Esophagus muscularis mucosa (tissue), 4 donors: ENCODE measurements around the gene ZNF425. TPM values are rescaled to one million over a fixed set of nuclear protein-coding genes. Genes with fewer than 3 reads are reported as not detected.
A peak's percentile ranks its signal among the peaks of the same experiment; 100 is the strongest.

Experiments used
- DNase-seq: peaks from one replicate; pipeline ENCODE4 v3.0.0-alpha.2; 2017; ENCODE audit errors: extremely low spot score
- H3K27ac ChIP-seq, 4 donors: fragments of 200-600 bp; sonication (generic); replicated peaks in 1 of 4; 1 replicate in 3 of 4; 2 replicates in 1 of 4; pipeline ENCODE4 v1.5.1; 2016 to 2019; ENCODE audit warnings: mild to moderate bottlenecking in 1 of 4
- H3K27me3 ChIP-seq, 4 donors: fragments of 200-600 bp; sonication (generic); one replicate each; pipeline versions ENCODE4 v1.5.1 to v1.6.0; 2016 to 2019
- H3K36me3 ChIP-seq, 4 donors: fragments of 200-600 bp; sonication (generic); one replicate each; pipeline ENCODE4 v1.5.1; 2016 to 2019
- H3K4me1 ChIP-seq, 4 donors: fragments of 200-600 bp; sonication (generic); one replicate each; pipeline ENCODE4 v1.5.1; 2016 to 2019
- H3K4me3 ChIP-seq, 4 donors: fragments of 200-600 bp; sonication (generic); 1 replicate in 2 of 4; 2 replicates in 2 of 4; pipeline ENCODE4 v1.5.1; 2016 to 2019; ENCODE audit warnings: mild to moderate bottlenecking in 4 of 4, moderate library complexity in 1 of 4
- H3K9me3 ChIP-seq, 4 donors: fragments of 200-600 bp; sonication (generic); 1 replicate in 3 of 4; 2 replicates in 1 of 4; pipeline ENCODE4 v1.5.1; 2016 to 2019
- CTCF ChIP-seq, 3 experiments: fragments of 200-600 bp in 2 of 3; fragments of 450-650 bp in 1 of 3; sonication (generic) in 2 of 3; IDR thresholded peaks; one replicate each; pipeline ENCODE4 v1.5.1; 2017 to 2019; ENCODE audit warnings: antibody characterized with exemption in 3 of 3, mild to moderate bottlenecking in 2 of 3, moderate library complexity in 1 of 3
- EP300 ChIP-seq: sonication (generic); formaldehyde crosslinking; IDR thresholded peaks from one replicate; pipeline ENCODE4 v1.6.1; 2017; ENCODE audit warnings: antibody characterized with exemption
- POLR2A ChIP-seq: fragments of 450-650 bp; IDR thresholded peaks from one replicate; pipeline ENCODE4 v1.6.1; 2017; ENCODE audit warnings: antibody characterized with exemption, moderate library complexity, mild to moderate bottlenecking, low read depth
- POLR2AphosphoS5 ChIP-seq, 2 donors: sonication (generic); formaldehyde crosslinking; IDR thresholded peaks; one replicate each; pipeline ENCODE4 v1.6.1; 2017; ENCODE audit warnings: antibody characterized with exemption in 2 of 2
- WGBS: methylation state at CpG from one replicate; pipeline ENCODE4 v1.1.5; 2018; 5-methylcytosine and 5-hydroxymethylcytosine counted together
- intact Hi-C: fragments of 100-400 bp; cut with DNase I; formaldehyde crosslinking; loops from one replicate; pipeline ENCODE4 v1.15.1; 2023
- total RNA-seq, 4 donors: library from RNA; depleted of rRNA; stranded (reverse); fragments of >200 nt; gene quantifications; one replicate each; pipeline versions ENCODE4 v1.1.0 to v1.2.1, GENCODE V29; 2016

ZNF425 gene
- total RNA-seq, 4 donors from 2014 or later: 2.1 to 3.9 (median 3.3) TPM

DNA sequence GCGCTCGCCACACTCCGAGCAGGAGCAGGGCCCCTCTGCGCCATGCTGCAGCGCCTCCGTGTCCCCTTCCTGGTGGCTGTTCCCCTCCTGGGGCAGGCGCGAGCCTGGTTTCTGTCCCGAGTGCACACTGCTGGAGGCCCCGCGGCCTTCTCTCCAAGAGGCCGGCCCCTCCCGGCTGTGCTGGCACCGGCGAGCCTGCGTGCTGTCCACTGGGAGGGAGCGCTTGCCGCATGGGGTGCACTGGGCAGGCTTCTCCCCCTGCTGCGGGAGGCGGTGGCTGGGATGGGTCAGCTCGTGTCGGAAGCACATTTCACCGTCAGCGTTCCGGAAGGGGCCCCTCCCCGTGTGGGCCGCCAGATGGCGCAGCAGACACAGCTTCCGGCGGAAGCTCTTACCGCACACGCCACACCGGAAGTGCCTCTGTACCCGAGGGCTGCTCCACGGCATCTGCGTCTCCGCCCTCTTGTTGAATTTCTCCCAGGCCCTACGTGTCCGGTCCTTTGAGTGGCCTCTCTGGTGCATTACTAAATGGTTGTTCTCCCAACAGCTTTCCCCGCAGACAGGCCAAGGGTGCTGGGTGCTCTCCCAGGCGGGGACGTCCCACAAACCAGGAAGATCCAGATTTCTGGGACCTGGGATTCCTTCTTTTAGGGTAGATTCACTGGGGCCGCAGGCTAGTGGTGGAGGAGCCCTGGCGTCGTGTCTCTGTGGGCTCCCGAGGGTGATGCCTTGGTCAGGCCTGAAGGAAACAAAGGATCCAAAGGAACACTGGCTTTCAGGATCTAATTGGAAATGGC, 54.3 kb downstream of the ZNF425 start:
- Histone ChIP-seq H3K36me3 (peaks cover 17 to 57% (median 42%) of the 10 kb centered on the region in 4 donors), H3K4me3 (peak overlapping the region in 2 of 4 donors; percentile 4 to 8), H3K27ac (peak overlapping the region in 3 of 4 donors; percentile 28 to 61 (median 58)), H3K27me3 (no peaks in the 10 kb centered on the region), H3K4me1 (peaks cover 0 to 3% (median 0%) of the 10 kb centered on the region in 4 donors), H3K9me3 (no peaks in the 10 kb centered on the region)
- TF ChIP-seq EP300 (no peak), POLR2AphosphoS5 (IDR thresholded peaks at IDR 0.05) (no peak), POLR2A (no peak), CTCF (IDR thresholded peaks at IDR 0.05) (peak; percentile 13 to 37 (median 23))
- intact Hi-C loops: no loop called here
- WGBS: 65% methylated on average over 45 of the region's 46 CpGs
- DNase-seq: no peak

- no peak for DNase-seq
- intact Hi-C loops: no loop called here
- peaks cover 17 to 53% (median 41%) of the 10 kb centered on the region in 4 donors for H3K36me3 ChIP-seq
- 90% methylated on average over 28 of the region's 29 CpGs for WGBS
- H3K27me3 ChIP-seq: no peaks in the 10 kb centered on the region
- H3K4me1 ChIP-seq: peaks cover 0 to 3% (median 0%) of the 10 kb centered on the region in 4 donors
- H3K4me3 ChIP-seq: no peak overlapping the region
- H3K27ac ChIP-seq: peak overlapping the region in 2 of 4 donors; percentile 58 to 61
- no peaks in the 10 kb centered on the region for H3K9me3 ChIP-seq
- TF ChIP-seq EP300 (no peak), CTCF (IDR thresholded peaks at IDR 0.05) (no peak), POLR2AphosphoS5 (IDR thresholded peaks at IDR 0.05) (no peak), POLR2A (no peak)
Observed at GRCh38 chr7:149071182-149071635, 54.9 kb downstream of the ZNF425 start.

DNA sequence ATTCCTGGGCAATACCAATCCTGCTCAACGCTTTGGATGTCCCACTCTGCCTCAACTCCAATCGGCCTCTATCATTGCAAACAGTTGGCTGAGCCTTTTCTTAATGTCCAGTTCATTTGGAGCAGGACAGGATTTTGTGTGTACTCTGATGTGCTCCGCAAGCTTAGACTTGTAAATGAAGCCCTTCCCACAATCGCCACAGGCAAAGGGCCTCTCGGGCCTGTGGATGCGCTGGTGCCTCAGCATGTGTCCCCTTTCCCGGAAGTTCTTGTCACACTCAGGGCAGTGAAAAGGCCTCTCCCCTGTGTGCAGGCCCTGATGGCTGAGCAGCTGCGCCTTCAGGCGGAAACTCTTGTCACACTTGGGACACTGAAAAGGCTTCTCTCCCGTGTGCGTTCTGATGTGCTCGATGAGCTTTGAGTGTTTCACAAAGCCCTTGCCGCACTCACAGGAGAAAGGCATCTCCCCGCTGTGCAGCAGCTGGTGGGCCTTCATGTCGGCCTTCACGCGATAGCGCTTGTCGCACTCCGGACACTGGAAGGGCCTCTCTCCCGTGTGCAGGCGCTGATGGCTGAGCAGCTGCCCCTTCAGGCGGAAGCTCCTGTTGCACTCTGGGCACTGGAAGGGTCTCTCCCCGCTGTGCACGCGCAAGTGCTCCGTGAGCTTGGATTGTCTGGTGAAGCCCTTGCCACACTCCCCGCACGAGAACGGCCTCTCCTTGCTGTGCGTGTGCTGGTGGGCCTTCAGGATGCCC, 55.6 kb downstream of the ZNF425 start:
- Histone ChIP-seq H3K4me1 (peaks cover 0 to 7% (median 0%) of the 10 kb centered on the region in 4 donors), H3K9me3 (no peaks in the 10 kb centered on the region), H3K4me3 (no peak overlapping the region), H3K36me3 (peaks cover 17 to 53% (median 40%) of the 10 kb centered on the region in 4 donors), H3K27ac (no peak overlapping the region), H3K27me3 (no peaks in the 10 kb centered on the region)
- no peak for DNase-seq
- TF ChIP-seq POLR2A: no peak
- no peak for TF ChIP-seq EP300
- WGBS: 92% methylated on average over 12 of the region's 31 CpGs
- intact Hi-C loops: no loop called here

DNA sequence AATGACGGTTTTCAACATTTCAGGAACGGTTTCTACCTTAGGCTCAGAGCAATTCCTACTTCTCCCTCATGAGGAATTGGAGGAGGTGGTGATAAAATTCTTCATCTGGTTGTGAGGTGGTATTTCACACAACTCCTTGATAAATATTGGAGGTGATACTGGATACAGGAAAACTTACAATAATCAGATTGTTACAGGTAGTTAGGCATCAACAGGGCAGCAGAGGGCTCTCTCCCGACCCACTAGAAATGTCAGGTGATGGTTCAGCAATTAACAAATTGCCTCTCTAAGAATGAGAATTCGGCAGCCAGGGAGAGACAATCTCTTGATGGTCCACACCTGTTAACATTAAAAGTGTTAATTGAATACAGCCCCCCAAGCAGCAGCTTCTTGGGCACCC, 58.3 kb downstream of the ZNF425 start:
- intact Hi-C loops: loop anchor here (1.0 kb wide), 1 partner anchor 62 kb away; no protein-coding TSS in a partner anchor

More for the DNA sequence above, 58.3 kb downstream of the ZNF425 start:
- WGBS: 69% methylated on average over 4 of the region's 4 CpGs
- Histone ChIP-seq H3K9me3 (no peaks in the 10 kb centered on the region), H3K4me3 (no peak overlapping the region), H3K27me3 (no peaks in the 10 kb centered on the region), H3K36me3 (peaks cover 17 to 43% (median 36%) of the 10 kb centered on the region in 4 donors), H3K4me1 (peaks cover 0 to 12% (median 5%) of the 10 kb centered on the region in 4 donors), H3K27ac (no peak overlapping the region)
- DNase-seq: no peak
- no peak for TF ChIP-seq POLR2AphosphoS5 (IDR thresholded peaks at IDR 0.05)
- no peak for TF ChIP-seq POLR2A
- TF ChIP-seq CTCF (IDR thresholded peaks at IDR 0.05): no peak
- no peak for TF ChIP-seq EP300
